Natural killer cell (primary cell): Measurements from ENCODE around the gene CACNA2D2. TPM values are rescaled to one million over a fixed set of nuclear protein-coding genes. Genes with fewer than 3 reads are reported as not detected.
A peak's percentile ranks its signal among the peaks of the same experiment; 100 is the strongest.

Source experiments
- ATAC-seq, 3 donors: fragments of 150-1000 bp in 2 of 3; fragments of 200-7000 bp in 1 of 3; cut with Tn5 transposase; 1 replicate in 1 of 3; 2 replicates in 2 of 3; pipeline ENCODE4 v1.10.0; 2021; ENCODE audit warnings: mild to moderate bottlenecking in 2 of 3, moderate library complexity in 2 of 3
- DNase-seq, 2 donors: peaks; one replicate each; pipeline versions ENCODE4 v3.0.0 to v3.0.0-alpha.2; 2013 to 2021; ENCODE audit warnings: mixed read lengths in 1 of 2
- H3K27ac ChIP-seq: one replicate; pipeline ENCODE4 v1.5.1; 2013; ENCODE audit warnings: mild to moderate bottlenecking, low read length
- H3K27me3 ChIP-seq: one replicate; pipeline ENCODE4 v1.6.1; 2013; ENCODE audit warnings: low read length; ENCODE audit not compliant: control insufficient read depth, insufficient read depth
- H3K36me3 ChIP-seq: one replicate; pipeline ENCODE4 v1.6.1; 2013; ENCODE audit warnings: low read length; ENCODE audit not compliant: control insufficient read depth, insufficient read depth
- H3K4me1 ChIP-seq: one replicate; pipeline ENCODE4 v1.6.1; 2013; ENCODE audit warnings: low read length; ENCODE audit not compliant: control insufficient read depth, insufficient read depth
- H3K4me3 ChIP-seq: one replicate; pipeline ENCODE4 v1.5.1; 2013; ENCODE audit warnings: low read length
- H3K9me3 ChIP-seq: one replicate; pipeline ENCODE4 v1.6.1; 2013; ENCODE audit warnings: low read length; ENCODE audit not compliant: control insufficient read depth, insufficient read depth
- H3K27ac Mint-ChIP-seq, 2 donors: one replicate each; pipeline ENCODE4 v1.8.0; 2022; ENCODE audit warnings: mild to moderate bottlenecking in 2 of 2, mixed read lengths in 2 of 2, moderate library complexity in 1 of 2
- H3K27me3 Mint-ChIP-seq, 2 donors: one replicate each; pipeline ENCODE4 v1.8.0; 2022; ENCODE audit warnings: low read depth in 2 of 2, mixed read lengths in 2 of 2
- H3K36me3 Mint-ChIP-seq: one replicate; pipeline ENCODE4 v1.8.0; 2022; ENCODE audit warnings: mixed read lengths
- H3K4me1 Mint-ChIP-seq, 2 donors: one replicate each; pipeline ENCODE4 v1.8.0; 2022; ENCODE audit warnings: mixed read lengths in 2 of 2
- H3K4me3 Mint-ChIP-seq: one replicate; pipeline ENCODE4 v1.8.0; 2022; ENCODE audit warnings: mild to moderate bottlenecking, moderate library complexity, mixed read lengths
- H3K9me3 Mint-ChIP-seq, 2 donors: one replicate each; pipeline ENCODE4 v1.8.0; 2022; ENCODE audit warnings: mixed read lengths in 2 of 2
- CTCF ChIP-seq: fragments of 200-600 bp; IDR thresholded peaks from one replicate; pipeline ENCODE4 v1.8.0; 2022; ENCODE audit warnings: antibody characterized with exemption
- WGBS: methylation state at CpG from one replicate; pipeline ENCODE4 v1.1.7; 2013; ENCODE audit warnings: missing lambda C conversion rate; ENCODE audit not compliant: insufficient coverage; 5-methylcytosine and 5-hydroxymethylcytosine counted together
- intact Hi-C: fragments of 100-400 bp; cut with micrococcal nuclease; formaldehyde crosslinking; loops from one replicate; pipeline ENCODE4 v1.14.2; 2022
- total RNA-seq, 4 donors: library from RNA; stranded (reverse); fragments of 120-200 nt in 1 of 4; gene quantifications; one replicate each; pipeline versions ENCODE4 v1.2.3 to v1.2.4, GENCODE V29; 2013 to 2022

The CACNA2D2 gene
- total RNA-seq, 3 donors from 2014 or later (not counting 1 experiment from before 2014, with no cell fraction given) = 36.5 to 56.4 (median 43.8) TPM

GRCh38 chr3:50428007-50428633 lies 75.3 kb downstream of the CACNA2D2 start:
- no peak overlapping the region for H3K4me3 ChIP-seq
- Mint-ChIP-seq H3K4me1 (peaks cover 46 to 83% of the 10 kb centered on the region in 2 donors), H3K27me3 (no peaks in the 10 kb centered on the region), H3K9me3 (no peaks in the 10 kb centered on the region), H3K36me3 (no peaks in the 10 kb centered on the region), H3K27ac (peak overlapping the region; percentile 94 to 97), H3K4me3 (peak overlapping the region; percentile 84)
- H3K27me3 ChIP-seq = no peaks in the 10 kb centered on the region
- 53% methylated on average over 9 of the region's 9 CpGs for WGBS
- peak; percentile 60 to 73 for DNase-seq
- intact Hi-C loops = loop anchor here (1.0 to 5.0 kb wide), 2 partner anchors 78 to 156 kb away; partner anchors contain the start of genes CYB561D2 and NPRL2
- peak overlapping the region; percentile 55 for H3K27ac ChIP-seq
- TF ChIP-seq CTCF = peak; percentile 61
- H3K9me3 ChIP-seq = no peaks in the 10 kb centered on the region
- peak; percentile 80 to 84 (median 82) for ATAC-seq
- no peaks in the 10 kb centered on the region for H3K36me3 ChIP-seq
- peaks cover 70% of the 10 kb centered on the region for H3K4me1 ChIP-seq

GRCh38 chr3:50427217-50427616 lies 76.2 kb downstream of the CACNA2D2 start:
- Histone ChIP-seq H3K4me3 (no peak overlapping the region), H3K9me3 (no peaks in the 10 kb centered on the region), H3K27ac (peak overlapping the region; percentile 55), H3K27me3 (no peaks in the 10 kb centered on the region), H3K36me3 (no peaks in the 10 kb centered on the region), H3K4me1 (peaks cover 64% of the 10 kb centered on the region)
- ATAC-seq (no peak), DNase-seq (no peak)
- intact Hi-C loops = loop anchor here (5.0 kb wide), 1 partner anchor 155 kb away; no protein-coding TSS in a partner anchor
- Mint-ChIP-seq H3K4me3 (no peak overlapping the region), H3K36me3 (no peaks in the 10 kb centered on the region), H3K9me3 (no peaks in the 10 kb centered on the region), H3K27ac (peak overlapping the region; percentile 94 to 97), H3K27me3 (no peaks in the 10 kb centered on the region), H3K4me1 (peaks cover 45 to 83% of the 10 kb centered on the region in 2 donors)
- WGBS = 90% methylated on average over 12 of the region's 13 CpGs
- no peak for TF ChIP-seq CTCF

DNA sequence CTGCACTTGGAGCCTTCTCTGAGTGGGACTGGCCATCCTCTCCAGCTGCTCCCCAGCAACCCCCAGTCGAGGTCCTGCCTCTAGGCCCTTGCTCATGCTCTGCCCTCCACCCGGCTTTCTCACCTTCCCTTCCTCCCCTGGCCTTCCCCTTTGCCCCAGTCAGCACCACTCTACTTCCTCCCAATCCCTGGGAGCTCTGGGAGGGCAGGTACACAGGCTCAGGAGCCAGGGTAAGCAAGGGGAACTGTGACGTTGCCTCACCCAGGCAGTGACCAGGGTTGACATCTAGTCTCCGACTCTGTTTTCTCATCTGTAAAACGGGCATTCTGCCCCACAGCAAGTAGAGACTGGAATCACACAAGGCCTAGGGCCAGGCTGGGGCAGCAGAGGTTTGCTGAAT lies 77.5 kb downstream of the CACNA2D2 start:
- no peaks in the 10 kb centered on the region for H3K36me3 ChIP-seq
- H3K27me3 ChIP-seq = no peaks in the 10 kb centered on the region
- TF ChIP-seq CTCF = no peak
- ATAC-seq (no peak), DNase-seq (no peak)
- no peak overlapping the region for H3K4me3 ChIP-seq
- peaks cover 57% of the 10 kb centered on the region for H3K4me1 ChIP-seq
- no peaks in the 10 kb centered on the region for H3K9me3 ChIP-seq
- no peaks in the 10 kb centered on the region for H3K9me3 Mint-ChIP-seq
- H3K27ac Mint-ChIP-seq = peak overlapping the region; percentile 94 to 97
- WGBS = 78% methylated on average over 5 of the region's 5 CpGs
- no peaks in the 10 kb centered on the region for H3K27me3 Mint-ChIP-seq
- intact Hi-C loops = loop anchor here (5.0 kb wide), 1 partner anchor 154 kb away; no protein-coding TSS in a partner anchor
- H3K4me1 Mint-ChIP-seq = peaks cover 39 to 79% of the 10 kb centered on the region in 2 donors
- no peak overlapping the region for H3K4me3 Mint-ChIP-seq
- no peak overlapping the region for H3K27ac ChIP-seq
- H3K36me3 Mint-ChIP-seq = no peaks in the 10 kb centered on the region
